COLO668 (cell line): ENCODE data around the gene SPOCK3.
"Not testable (repeated sequence)": the region's sequence is repeated elsewhere in the genome, so short reads cannot be mapped to it uniquely, and the experiment has no call there.

Source experiments
- DNase-seq: peaks from one replicate; lab custom pipeline; 2025; ENCODE audit not compliant: unreplicated experiment; lab: John Stamatoyannopoulos, UW

The SPOCK3 gene

GRCh38 chr4:167234316-167234881 lies at the start of gene SPOCK3:
Gene SPOCK3, minus strand, starts transcription at chr4:167234494.
- peak; percentile 34 for DNase-seq

- no peak for DNase-seq
These were observed 48.0 kb upstream of the SPOCK3 start for GRCh38 chr4:167282171-167282864.

GRCh38 chr4:167281545-167281944 lies 47.3 kb upstream of the SPOCK3 start:
- DNase-seq = not testable (repeated sequence)

GRCh38 chr4:167274351-167274750 lies 40.1 kb upstream of the SPOCK3 start:
- no peak for DNase-seq

GRCh38 chr4:167265231-167265630 lies 30.9 kb upstream of the SPOCK3 start:
- DNase-seq = no peak

- no peak for DNase-seq
These were observed 14.0 kb upstream of the SPOCK3 start for GRCh38 chr4:167248271-167248670.

GRCh38 chr4:167239627-167240026 lies 5.3 kb upstream of the SPOCK3 start:
- DNase-seq = no peak

- DNase-seq = no peak
These were observed 3.9 kb upstream of the SPOCK3 start for GRCh38 chr4:167238226-167238625.

- DNase-seq = peak; percentile 7
These were observed 494 bp downstream of the SPOCK3 start for GRCh38 chr4:167233685-167234315.

GRCh38 chr4:167232805-167233684 lies 1.2 kb downstream of the SPOCK3 start:
- DNase-seq = no peak

- DNase-seq = no peak
These were observed 3.5 kb downstream of the SPOCK3 start for GRCh38 chr4:167230744-167231143.

GRCh38 chr4:167222099-167222498 lies 12.2 kb downstream of the SPOCK3 start:
- DNase-seq = no peak

- no peak for DNase-seq
These were observed 13.2 kb downstream of the SPOCK3 start for GRCh38 chr4:167221084-167221483.

GRCh38 chr4:167218022-167218608 lies 16.2 kb downstream of the SPOCK3 start:
- no peak for DNase-seq

GRCh38 chr4:167216783-167217182 lies 17.5 kb downstream of the SPOCK3 start:
- DNase-seq = no peak

GRCh38 chr4:167210166-167210565 lies 24.1 kb downstream of the SPOCK3 start:
- DNase-seq = no peak

GRCh38 chr4:167196344-167197012 lies 37.8 kb downstream of the SPOCK3 start:
- no peak for DNase-seq

- DNase-seq = no peak
These were observed 43.9 kb downstream of the SPOCK3 start for GRCh38 chr4:167190379-167190778.

- no peak for DNase-seq
These were observed 48.8 kb downstream of the SPOCK3 start for GRCh38 chr4:167185465-167185864.

GRCh38 chr4:167183036-167183435 lies 51.3 kb downstream of the SPOCK3 start:
- DNase-seq = no peak

GRCh38 chr4:167177925-167178324 lies 56.4 kb downstream of the SPOCK3 start:
- DNase-seq = no peak
